NCI-H128 (cell line): ENCODE measurements around the gene DNAJA2.
A peak's percentile ranks its signal among the peaks of the same experiment; 100 is the strongest.
"Not testable (repeated sequence)": the region's sequence is repeated elsewhere in the genome, so short reads cannot be mapped to it uniquely, and the experiment has no call there.

Experiments used
- DNase-seq: peaks from one replicate; lab custom pipeline; 2025; ENCODE audit not compliant: unreplicated experiment; lab: John Stamatoyannopoulos, UW

DNAJA2 gene

GRCh38 chr16:46973207-46973995, at the start of gene DNAJA2:
Gene DNAJA2, minus strand, starts transcription at chr16:46973674. Its CDS starts 102 bp downstream, at chr16:46973572.
- peak; percentile 59 for DNase-seq

- DNase-seq, result no peak
Observed at GRCh38 chr16:47019568-47019967, 46.1 kb upstream of the DNAJA2 start.

- DNase-seq, result no peak
Observed at GRCh38 chr16:47018223-47018891, 44.9 kb upstream of the DNAJA2 start.

- no peak for DNase-seq
Observed at GRCh38 chr16:47017636-47018035, 44.2 kb upstream of the DNAJA2 start.

GRCh38 chr16:47016700-47017133, 43.2 kb upstream of the DNAJA2 start:
- DNase-seq, result no peak

GRCh38 chr16:47013910-47014309, 40.4 kb upstream of the DNAJA2 start:
- no peak for DNase-seq

GRCh38 chr16:47013172-47013571, 39.7 kb upstream of the DNAJA2 start:
- no peak for DNase-seq

GRCh38 chr16:47010812-47011211, 37.3 kb upstream of the DNAJA2 start:
- DNase-seq, result not testable (repeated sequence)

GRCh38 chr16:47008612-47009011, 35.1 kb upstream of the DNAJA2 start:
- no peak for DNase-seq

GRCh38 chr16:47008174-47008573, 34.7 kb upstream of the DNAJA2 start:
- no peak for DNase-seq

GRCh38 chr16:47004652-47005051, 31.2 kb upstream of the DNAJA2 start:
- no peak for DNase-seq

- DNase-seq, result not testable (repeated sequence)
Observed at GRCh38 chr16:47000066-47000465, 26.6 kb upstream of the DNAJA2 start.

GRCh38 chr16:46997844-46998243, 24.4 kb upstream of the DNAJA2 start:
- DNase-seq, result no peak

- DNase-seq, result no peak
Observed at GRCh38 chr16:46996952-46997458, 23.5 kb upstream of the DNAJA2 start.

GRCh38 chr16:46996391-46996790, 22.9 kb upstream of the DNAJA2 start:
- DNase-seq, result no peak

- DNase-seq, result no peak
Observed at GRCh38 chr16:46991729-46992704, 18.5 kb upstream of the DNAJA2 start.

GRCh38 chr16:46986896-46987295, 13.4 kb upstream of the DNAJA2 start:
- DNase-seq, result no peak

- DNase-seq, result no peak
Observed at GRCh38 chr16:46986438-46986837, 13.0 kb upstream of the DNAJA2 start.

- no peak for DNase-seq
Observed at GRCh38 chr16:46982335-46982734, 8.9 kb upstream of the DNAJA2 start.

- no peak for DNase-seq
Observed at GRCh38 chr16:46980926-46981325, 7.5 kb upstream of the DNAJA2 start.

GRCh38 chr16:46976550-46976949, 3.1 kb upstream of the DNAJA2 start:
- DNase-seq, result no peak
